Tongue (tissue), 2 donors: ENCODE data around the gene SORBS1. TPM values are rescaled to one million over a fixed set of nuclear protein-coding genes. Genes with fewer than 3 reads are reported as not detected.
A peak's percentile ranks its signal among the peaks of the same experiment; 100 is the strongest.

Experiments used
- DNase-seq: peaks from one replicate; pipeline ENCODE4 v3.0.0-alpha.2; 2015
- total RNA-seq: library from RNA; depleted of rRNA; stranded (reverse); fragments of >200 nt; gene quantifications from one replicate; pipeline ENCODE4 v1.2.3, GENCODE V29; 2014

Gene SORBS1
- total RNA-seq, 1 donor from 2014 or later, result 74.8 TPM

GRCh38 chr10:95513941-95514392, 47.2 kb downstream of the SORBS1 start:
- DNase-seq, result no peak

GRCh38 chr10:95513008-95513589, 48.1 kb downstream of the SORBS1 start:
- DNase-seq, result no peak

GRCh38 chr10:95511314-95511713, 49.9 kb downstream of the SORBS1 start:
- no peak for DNase-seq

- peak; percentile 28 for DNase-seq
These were observed 51.9 kb downstream of the SORBS1 start for GRCh38 chr10:95509251-95509650.

GRCh38 chr10:95508730-95509129, 52.4 kb downstream of the SORBS1 start:
- DNase-seq, result no peak

GRCh38 chr10:95506056-95506737, 55.0 kb downstream of the SORBS1 start:
- no peak for DNase-seq

- no peak for DNase-seq
These were observed 55.5 kb downstream of the SORBS1 start for GRCh38 chr10:95505641-95506040.

GRCh38 chr10:95505084-95505610, 56.0 kb downstream of the SORBS1 start:
- no peak for DNase-seq

- no peak for DNase-seq
These were observed 56.9 kb downstream of the SORBS1 start for GRCh38 chr10:95504246-95504691.

- DNase-seq, result no peak
These were observed 57.6 kb downstream of the SORBS1 start for GRCh38 chr10:95503526-95503925.

- DNase-seq, result no peak
These were observed 58.2 kb downstream of the SORBS1 start for GRCh38 chr10:95503001-95503400.

- DNase-seq, result no peak
These were observed 58.8 kb downstream of the SORBS1 start for GRCh38 chr10:95502377-95502776.

GRCh38 chr10:95501203-95502094, 59.7 kb downstream of the SORBS1 start:
- no peak for DNase-seq

GRCh38 chr10:95500649-95501048, 60.5 kb downstream of the SORBS1 start:
- DNase-seq, result no peak

- DNase-seq, result no peak
These were observed 61.1 kb downstream of the SORBS1 start for GRCh38 chr10:95500097-95500496.

GRCh38 chr10:95499482-95499989, 61.6 kb downstream of the SORBS1 start:
- no peak for DNase-seq

GRCh38 chr10:95496951-95497350, 64.2 kb downstream of the SORBS1 start:
- no peak for DNase-seq

GRCh38 chr10:95496246-95496911, 64.8 kb downstream of the SORBS1 start:
- DNase-seq, result peak; percentile 49

GRCh38 chr10:95493862-95494261, 67.3 kb downstream of the SORBS1 start:
- no peak for DNase-seq

- DNase-seq, result no peak
These were observed 73.2 kb downstream of the SORBS1 start for GRCh38 chr10:95487994-95488393.

- DNase-seq, result no peak
These were observed 75.9 kb downstream of the SORBS1 start for GRCh38 chr10:95485056-95485844.
